GM12878 (cell line): ENCODE data around the gene SLC12A9. TPM values are rescaled to one million over a fixed set of nuclear protein-coding genes. Genes with fewer than 3 reads are reported as not detected.

Source experiments
- ATAC-seq: fragments of 200-7000 bp; cut with Tn5 transposase; 3 replicates; pipeline ENCODE4 v1.9.1; 2020; ENCODE audit warnings: mild to moderate bottlenecking, moderate library complexity
- BruUV-seq: library from RNA; stranded (reverse); fragments of 400-500 nt; replicated peaks from 2 replicates; lab custom pipeline; 2021; lab: Mats Ljungman, UMichigan
- CTCF ChIA-PET: fragments of 300-600 bp; sonication (Branson Sonifier 250); formaldehyde crosslinking; extraction: SDS; loops from one replicate; lab custom pipeline; 2021; ENCODE audit warnings: inconsistent platforms; lab: Yijun Ruan, JAX
- POLR2A ChIA-PET: fragments of 350-600 bp; formaldehyde crosslinking; extraction: SDS; loops from one replicate; lab custom pipeline; 2021; ENCODE audit warnings: inconsistent platforms; lab: Charles Lee
- RAD21 ChIA-PET: fragments of 300-600 bp; sonication (Branson Sonifier 250); formaldehyde crosslinking; loops from one replicate; lab custom pipeline; 2023; ENCODE audit warnings: antibody characterized with exemption; ENCODE audit not compliant: unreplicated experiment; lab: Charles Lee
- SMC1A ChIA-PET: fragments of 300-600 bp; sonication (Branson Sonifier 250); formaldehyde crosslinking; loops from one replicate; lab custom pipeline; 2023; ENCODE audit not compliant: unreplicated experiment, uncharacterized antibody; lab: Charles Lee
- DNase-seq: peaks from one replicate; pipeline ENCODE4 v3.0.0-alpha.2; 2011; ENCODE audit warnings: low read depth, low spot score
- FAIRE-seq: peaks from 3 replicates; lab custom pipeline; 2011; peaks lifted over from hg19 to GRCh38; lab: Jason Lieb, UNC
- H2AFZ ChIP-seq: 2 replicates; pipeline ENCODE4 v1.6.0; 2011; ENCODE audit warnings: low read depth, low read length, control low read depth; ENCODE audit not compliant: control insufficient read depth
- H3K27ac ChIP-seq: 2 replicates; pipeline ENCODE4 v1.5.1; 2011; ENCODE audit warnings: control low read depth; ENCODE audit not compliant: control insufficient read depth, insufficient read depth
- H3K27me3 ChIP-seq, 2 experiments: replicated peaks in 1 of 2; 2 replicates each; pipeline versions ENCODE4 v1.6.0 to v1.6.1; 2011; ENCODE audit warnings: low read length in 1 of 2; ENCODE audit not compliant: control insufficient read depth in 2 of 2, insufficient read depth in 2 of 2
- H3K36me3 ChIP-seq, 2 experiments: 2 replicates each; pipeline ENCODE4 v1.5.1; 2011; ENCODE audit warnings: low read length in 1 of 2; ENCODE audit not compliant: control insufficient read depth in 2 of 2, insufficient read depth in 2 of 2
- H3K4me1 ChIP-seq: 2 replicates; pipeline ENCODE4 v1.6.1; 2011; ENCODE audit warnings: mild to moderate bottlenecking, low read length, moderate library complexity, mixed read lengths; ENCODE audit not compliant: control insufficient read depth, insufficient read depth
- H3K4me2 ChIP-seq: 2 replicates; pipeline ENCODE4 v1.6.0; 2011; ENCODE audit warnings: control low read depth; ENCODE audit not compliant: control insufficient read depth, insufficient read depth
- H3K4me3 ChIP-seq: fragments of 200-600 bp; sonication (generic); 2 replicates; pipeline ENCODE4 v1.5.1; 2016
- H3K79me2 ChIP-seq: 2 replicates; pipeline ENCODE4 v1.6.0; 2011; ENCODE audit warnings: low read length; ENCODE audit not compliant: control insufficient read depth, insufficient read depth
- H3K9ac ChIP-seq: 2 replicates; pipeline ENCODE4 v1.8.0; 2011; ENCODE audit warnings: low read length, control low read depth, mixed read lengths; ENCODE audit not compliant: control insufficient read depth, insufficient read depth
- H3K9me3 ChIP-seq: replicated peaks from 3 replicates; pipeline ENCODE4 v1.5.1; 2011; ENCODE audit warnings: mild to moderate bottlenecking, low read length; ENCODE audit not compliant: control insufficient read depth, insufficient read depth
- H4K20me1 ChIP-seq: 2 replicates; pipeline ENCODE4 v1.6.0; 2011; ENCODE audit not compliant: control insufficient read depth, insufficient read depth
- MLLT1 ChIP-seq: fragments of 450-650 bp; IDR thresholded peaks from 2 replicates; pipeline ENCODE4 v1.6.1; 2016; ENCODE audit warnings: mild to moderate bottlenecking
- SMAD5 ChIP-seq: IDR thresholded peaks from 2 replicates; pipeline ENCODE4 v1.6.1; 2016; ENCODE audit warnings: antibody characterized with exemption, low read depth
- WGBS: methylation state at CpG from one replicate; pipeline ENCODE4 v1.1.6; 2016; ENCODE audit warnings: low lambda C conversion rate; ENCODE audit not compliant: insufficient replicate concordance, insufficient coverage; ENCODE audit errors: missing lambda C conversion rate; 5-methylcytosine and 5-hydroxymethylcytosine counted together
- in situ Hi-C: fragments of 300-500 bp; cut with MboI; formaldehyde crosslinking; loops from 9 replicates; pipeline ENCODE4 v1.14.3; 2018; ENCODE audit warnings: mixed read lengths
- intact Hi-C: fragments of 100-400 bp; cut with micrococcal nuclease; formaldehyde crosslinking; loops from one replicate; pipeline ENCODE4 v1.14.2; 2022; ENCODE audit not compliant: unreplicated experiment
- polyA plus RNA-seq, 11 experiments: library from polyadenylated mRNA; depleted of rRNA in 4 of 11; unstranded in 6 of 11; stranded (reverse) in 5 of 11; fragments of >200 nt; fragmentation: Nextera tagmentation in 4 of 11; fragmentation: Illumina TruSeq in 1 of 11; extraction: Ambion mirVana in 4 of 11; extraction: Trizol in 1 of 11; gene quantifications; 1 replicate in 1 of 11; 2 replicates in 10 of 11; pipeline versions ENCODE4 v1.2.1 to v1.2.3, GENCODE V29; 2011 to 2016; ENCODE audit warnings: inconsistent platforms in 2 of 11, missing spikeins in 2 of 11, low read depth in 1 of 11
- total RNA-seq, 4 experiments: library from RNA; depleted of rRNA in 3 of 4; stranded (reverse); fragments of >200 nt in 3 of 4; fragmentation: Illumina TruSeq in 1 of 4; extraction: Trizol in 1 of 4; gene quantifications; 2 replicates each; pipeline versions ENCODE4 v1.2.1 to v1.2.3, GENCODE V29; 2013 to 2021

SLC12A9 gene
- total and polyA plus RNA-seq, 10 of the 15 experiments (the other 5 are each of a cell fraction or from before 2014, with no cell fraction given): 0.24 to 18.5 (median 9.4) TPM

GRCh38 chr7:100867776-100868485 lies 15.4 kb downstream of the SLC12A9 start:
- BruUV-seq: no TSS peak
- DNase-seq (no peak), FAIRE-seq (no peak), ATAC-seq (peak; percentile 54)
- Histone ChIP-seq H4K20me1 (no peaks in the 10 kb centered on the region), H3K4me2 (peak overlapping the region; percentile 72), H3K9ac (peak overlapping the region; percentile 95), H2AFZ (peak overlapping the region; percentile 35), H3K4me3 (peak overlapping the region; percentile 94), H3K27ac (peak overlapping the region; percentile 92), H3K36me3 (peaks cover 2% of the 10 kb centered on the region in 2 experiments; a peak in 3 of 4 replicates), H3K27me3 (no peaks in the 10 kb centered on the region), H3K9me3 (no peaks in the 10 kb centered on the region), H3K4me1 (peaks cover 4% of the 10 kb centered on the region), H3K79me2 (peaks cover 22% of the 10 kb centered on the region)
- WGBS: 27% methylated on average over 27 of the region's 27 CpGs
- ChIA-PET POLR2A (no interaction called here), SMC1A (no interaction called here), RAD21 (interaction anchor here (1.3 kb wide), 1 partner anchor 8 kb away, joined by 3 read pairs; no protein-coding TSS in a partner anchor), CTCF (interaction anchor here (1.3 kb wide), 1 partner anchor 67 kb away, joined by 3 read pairs; no protein-coding TSS in a partner anchor)
- in situ Hi-C loops: no loop called here
- intact Hi-C loops: no loop called here
- TF ChIP-seq MLLT1 (peak; percentile 64), SMAD5 (no peak)
